Measurements from ENCODE around the gene RAPH1. TPM values are rescaled to one million over a fixed set of nuclear protein-coding genes. Genes with fewer than 3 reads are reported as not detected.

Gene RAPH1
- total RNA-seq, 1 experiment from 2014 or later = 7.0 TPM

GRCh38 chr2:203569677-203570316, 34.7 kb upstream of the RAPH1 start:
- Histone ChIP-seq H3K27ac (ENCODE audit: low read length) (no peak overlapping the region), H3K4me1 (ENCODE audit: insufficient read depth, low read length) (no peaks in the 10 kb centered on the region), H3K4me2 (ENCODE audit: low read length) (no peak overlapping the region), H3K79me2 (ENCODE audit: low read length) (no peaks in the 10 kb centered on the region), H4K20me1 (ENCODE audit: low read length) (no peaks in the 10 kb centered on the region), H3K4me3 (ENCODE audit: low read length) (no peak overlapping the region), H3K36me3 (ENCODE audit: low read depth, low read length) (no peaks in the 10 kb centered on the region), H3K9me3 (ENCODE audit: low read length) (no peaks in the 10 kb centered on the region), H3F3A (ENCODE audit: low read length, unreplicated experiment) (no peaks in the 10 kb centered on the region), H2AFZ (ENCODE audit: low read length) (no peak overlapping the region), H3K9me2 (replicated peaks; ENCODE audit: low read length) (no peaks in the 10 kb centered on the region), H3K9ac (ENCODE audit: low read length) (no peak overlapping the region), H3K27me3 (ENCODE audit: low read length) (no peaks in the 10 kb centered on the region)
- BruUV-seq (replicated peaks) = no TSS peak
- CTCF ChIA-PET = no interaction called here
- TF ChIP-seq EZH2 (IDR thresholded peaks at IDR 0.05; ENCODE audit: low read length, unreplicated experiment) = no peak
- no peak for TF ChIP-seq CTCF (conservative IDR thresholded peaks at IDR 0.05; ENCODE audit: low read depth, low read length)
- TF ChIP-seq EZH2phosphoT487 (IDR thresholded peaks at IDR 0.05; ENCODE audit: borderline replicate concordance, low read length) = no peak
- ATAC-seq (no peak), DNase-seq (no peak)
- intact Hi-C loops (cut with micrococcal nuclease) = no loop called here
- POLR2A ChIA-PET (ENCODE audit: unreplicated experiment) = no interaction called here

- TF ChIP-seq EZH2 (IDR thresholded peaks at IDR 0.05; ENCODE audit: low read length, unreplicated experiment) (no peak), EZH2phosphoT487 (IDR thresholded peaks at IDR 0.05; ENCODE audit: borderline replicate concordance, low read length) (no peak), CTCF (conservative IDR thresholded peaks at IDR 0.05; ENCODE audit: low read depth, low read length) (no peak)
- H3K79me2 ChIP-seq (ENCODE audit: low read length) = no peaks in the 10 kb centered on the region
- CTCF ChIA-PET = no interaction called here
Observed at GRCh38 chr2:203567691-203568090, 32.6 kb upstream of the RAPH1 start.

GRCh38 chr2:203566161-203566560, 31.1 kb upstream of the RAPH1 start:
- DNase-seq = no peak
- CTCF ChIA-PET = interaction anchor here (0.7 kb wide), 1 partner anchor 166 kb away, joined by 5 read pairs; no protein-coding TSS in a partner anchor

More at GRCh38 chr2:203567691-203568090, 32.6 kb upstream of the RAPH1 start:
- H3F3A ChIP-seq (ENCODE audit: low read length, unreplicated experiment) = no peaks in the 10 kb centered on the region
- no peak for ATAC-seq
- no peaks in the 10 kb centered on the region for H3K4me1 ChIP-seq (ENCODE audit: insufficient read depth, low read length)
- no peaks in the 10 kb centered on the region for H3K9me2 ChIP-seq (replicated peaks; ENCODE audit: low read length)
- DNase-seq = no peak
- no peaks in the 10 kb centered on the region for H3K9me3 ChIP-seq (ENCODE audit: low read length)
- no peaks in the 10 kb centered on the region for H4K20me1 ChIP-seq (ENCODE audit: low read length)
- H3K9ac ChIP-seq (ENCODE audit: low read length) = no peak overlapping the region
- intact Hi-C loops (cut with micrococcal nuclease) = no loop called here
- no peaks in the 10 kb centered on the region for H3K27me3 ChIP-seq (ENCODE audit: low read length)
- POLR2A ChIA-PET (ENCODE audit: unreplicated experiment) = no interaction called here
- H3K4me2 ChIP-seq (ENCODE audit: low read length) = no peak overlapping the region
- no peaks in the 10 kb centered on the region for H3K36me3 ChIP-seq (ENCODE audit: low read depth, low read length)
- H3K27ac ChIP-seq (ENCODE audit: low read length) = no peak overlapping the region
- no TSS peak for BruUV-seq (replicated peaks)
- H3K4me3 ChIP-seq (ENCODE audit: low read length) = no peak overlapping the region
- no peak overlapping the region for H2AFZ ChIP-seq (ENCODE audit: low read length)

More at GRCh38 chr2:203566161-203566560, 31.1 kb upstream of the RAPH1 start:
- H3K9me2 ChIP-seq (replicated peaks; ENCODE audit: low read length) = no peaks in the 10 kb centered on the region
- no peaks in the 10 kb centered on the region for H3K36me3 ChIP-seq (ENCODE audit: low read depth, low read length)
- H3K79me2 ChIP-seq (ENCODE audit: low read length) = no peaks in the 10 kb centered on the region
- BruUV-seq (replicated peaks) = no TSS peak
- no peaks in the 10 kb centered on the region for H3K27me3 ChIP-seq (ENCODE audit: low read length)
- intact Hi-C loops (cut with micrococcal nuclease) = no loop called here
- H3K4me1 ChIP-seq (ENCODE audit: insufficient read depth, low read length) = no peaks in the 10 kb centered on the region
- no peak overlapping the region for H3K4me2 ChIP-seq (ENCODE audit: low read length)
- H2AFZ ChIP-seq (ENCODE audit: low read length) = no peak overlapping the region
- H4K20me1 ChIP-seq (ENCODE audit: low read length) = no peaks in the 10 kb centered on the region
- ATAC-seq = no peak
- H3K9me3 ChIP-seq (ENCODE audit: low read length) = no peaks in the 10 kb centered on the region
- H3K4me3 ChIP-seq (ENCODE audit: low read length) = no peak overlapping the region
- TF ChIP-seq CTCF (conservative IDR thresholded peaks at IDR 0.05; ENCODE audit: low read depth, low read length) (no peak), EZH2 (IDR thresholded peaks at IDR 0.05; ENCODE audit: low read length, unreplicated experiment) (no peak), EZH2phosphoT487 (IDR thresholded peaks at IDR 0.05; ENCODE audit: borderline replicate concordance, low read length) (no peak)
- no peaks in the 10 kb centered on the region for H3F3A ChIP-seq (ENCODE audit: low read length, unreplicated experiment)
- POLR2A ChIA-PET (ENCODE audit: unreplicated experiment) = no interaction called here
- H3K27ac ChIP-seq (ENCODE audit: low read length) = no peak overlapping the region
- no peak overlapping the region for H3K9ac ChIP-seq (ENCODE audit: low read length)
